Common myeloid progenitor, CD34-positive (primary cell): ENCODE measurements around the gene WWOX.
A peak's percentile ranks its signal among the peaks of the same experiment; 100 is the strongest.

Experiments used
- CTCF ChIA-PET: fragments of 350-600 bp; sonication (Branson Sonifier 250); formaldehyde crosslinking; loops from one replicate; lab custom pipeline; 2021; ENCODE audit warnings: antibody characterized with exemption; lab: Charles Lee
- POLR2A ChIA-PET: fragments of 350-600 bp; sonication (Branson Sonifier 250); formaldehyde crosslinking; loops from one replicate; lab custom pipeline; 2021; ENCODE audit warnings: antibody characterized with exemption; lab: Charles Lee
- DNase-seq, 3 donors: peaks; one replicate each; pipeline versions ENCODE4 v3.0.0 to v3.0.0-alpha.2; 2013
- H3K27ac ChIP-seq, 2 experiments: 1 replicate in 1 of 2; 2 replicates in 1 of 2; pipeline ENCODE4 v1.7.0; 2013; ENCODE audit warnings: inconsistent platforms in 2 of 2, low read length in 2 of 2, mild to moderate bottlenecking in 2 of 2, low read depth in 1 of 2, moderate library complexity in 1 of 2; ENCODE audit not compliant: severe bottlenecking in 2 of 2, insufficient read depth in 1 of 2, poor library complexity in 1 of 2
- H3K27me3 ChIP-seq, 5 experiments: replicated peaks in 2 of 5; 1 replicate in 3 of 5; 2 replicates in 2 of 5; pipeline versions ENCODE4 v1.6.1 to v1.7.0; 2013; ENCODE audit warnings: low read length in 4 of 5, mild to moderate bottlenecking in 2 of 5, moderate library complexity in 2 of 5, inconsistent platforms in 1 of 5; ENCODE audit not compliant: insufficient read depth in 5 of 5, control insufficient read depth in 4 of 5
- H3K36me3 ChIP-seq, 4 experiments: 1 replicate in 2 of 4; 2 replicates in 2 of 4; pipeline versions ENCODE4 v1.6.1 to v1.7.0; 2013; ENCODE audit warnings: low read length in 3 of 4, control low read depth in 1 of 4, mild to moderate bottlenecking in 1 of 4; ENCODE audit not compliant: control insufficient read depth in 4 of 4, insufficient read depth in 4 of 4
- H3K4me1 ChIP-seq, 4 experiments: 1 replicate in 3 of 4; 2 replicates in 1 of 4; pipeline versions ENCODE4 v1.6.1 to v1.7.1; 2013; ENCODE audit warnings: low read length in 3 of 4, mild to moderate bottlenecking in 3 of 4, control low read depth in 1 of 4, inconsistent platforms in 1 of 4, moderate library complexity in 1 of 4; ENCODE audit not compliant: control insufficient read depth in 4 of 4, insufficient read depth in 4 of 4; ENCODE audit errors: control extremely low read depth in 1 of 4
- H3K4me3 ChIP-seq, 7 experiments: 1 replicate in 4 of 7; 2 replicates in 3 of 7; pipeline versions ENCODE4 v1.5.1 to v1.7.0; 2013; ENCODE audit warnings: mild to moderate bottlenecking in 7 of 7, low read length in 6 of 7, moderate library complexity in 6 of 7, inconsistent platforms in 2 of 7, low read depth in 2 of 7, control low read depth in 1 of 7; ENCODE audit not compliant: insufficient read depth in 4 of 7, control insufficient read depth in 1 of 7; ENCODE audit errors: extremely low read depth in 1 of 7
- H3K9me3 ChIP-seq, 5 experiments: 1 replicate in 4 of 5; 2 replicates in 1 of 5; pipeline versions ENCODE4 v1.6.1 to v1.7.1; 2013; ENCODE audit warnings: low read length in 4 of 5, mild to moderate bottlenecking in 2 of 5, inconsistent platforms in 1 of 5, low read depth in 1 of 5, moderate library complexity in 1 of 5; ENCODE audit not compliant: control insufficient read depth in 4 of 5, insufficient read depth in 2 of 5; ENCODE audit errors: control extremely low read depth in 1 of 5
- WGBS: methylation state at CpG from one replicate; pipeline ENCODE4 v1.1.5; 2013; ENCODE audit not compliant: insufficient coverage; 5-methylcytosine and 5-hydroxymethylcytosine counted together

WWOX gene

GRCh38 chr16:78988361-78988969 is 889.0 kb downstream of the WWOX start:
- 87% methylated on average over 7 of the region's 9 CpGs for WGBS
- POLR2A ChIA-PET, result interaction anchor here (0.6 to 1.0 kb wide), 2 partner anchors 13 to 214 kb away, joined by 3 to 4 read pairs; no protein-coding TSS in a partner anchor
- H3K4me3 ChIP-seq, result no peak overlapping the region
- no peaks in the 10 kb centered on the region for H3K27me3 ChIP-seq
- H3K4me1 ChIP-seq, result peaks cover 0 to 2% (median 0%) of the 10 kb centered on the region in 4 experiments
- DNase-seq, result no peak
- CTCF ChIA-PET, result no interaction called here
- no peaks in the 10 kb centered on the region for H3K9me3 ChIP-seq
- H3K27ac ChIP-seq, result no peak overlapping the region
- H3K36me3 ChIP-seq, result no peaks in the 10 kb centered on the region

GRCh38 chr16:78990309-78990701 is 890.9 kb downstream of the WWOX start:
- WGBS, result 95% methylated on average over 4 of the region's 5 CpGs
- Histone ChIP-seq H3K4me1 (no peaks in the 10 kb centered on the region), H3K36me3 (no peaks in the 10 kb centered on the region), H3K4me3 (no peak overlapping the region), H3K27me3 (no peaks in the 10 kb centered on the region), H3K9me3 (no peaks in the 10 kb centered on the region), H3K27ac (no peak overlapping the region)
- no peak for DNase-seq
- CTCF ChIA-PET, result interaction anchor here (1.1 kb wide), 1 partner anchor 54 kb away, joined by 3 read pairs; no protein-coding TSS in a partner anchor
- POLR2A ChIA-PET, result interaction anchor here (0.6 kb wide), 1 partner anchor 508 kb away, joined by 5 read pairs; no protein-coding TSS in a partner anchor

GRCh38 chr16:78992001-78992400 is 892.5 kb downstream of the WWOX start:
- Histone ChIP-seq H3K9me3 (no peaks in the 10 kb centered on the region), H3K4me3 (no peak overlapping the region), H3K27me3 (no peaks in the 10 kb centered on the region), H3K36me3 (no peaks in the 10 kb centered on the region), H3K4me1 (no peaks in the 10 kb centered on the region), H3K27ac (no peak overlapping the region)
- WGBS, result 75% methylated on average over 4 of the region's 6 CpGs
- no peak for DNase-seq
- ChIA-PET CTCF (no interaction called here), POLR2A (no interaction called here)

GRCh38 chr16:78993346-78993745 is 893.9 kb downstream of the WWOX start:
- CTCF ChIA-PET, result no interaction called here
- Histone ChIP-seq H3K4me1 (no peaks in the 10 kb centered on the region), H3K36me3 (no peaks in the 10 kb centered on the region), H3K27me3 (no peaks in the 10 kb centered on the region), H3K4me3 (no peak overlapping the region), H3K9me3 (no peaks in the 10 kb centered on the region), H3K27ac (no peak overlapping the region)
- POLR2A ChIA-PET, result no interaction called here
- 86% methylated on average over 11 of the region's 12 CpGs for WGBS
- DNase-seq, result peak in 1 of 3 donors; percentile 8

DNA sequence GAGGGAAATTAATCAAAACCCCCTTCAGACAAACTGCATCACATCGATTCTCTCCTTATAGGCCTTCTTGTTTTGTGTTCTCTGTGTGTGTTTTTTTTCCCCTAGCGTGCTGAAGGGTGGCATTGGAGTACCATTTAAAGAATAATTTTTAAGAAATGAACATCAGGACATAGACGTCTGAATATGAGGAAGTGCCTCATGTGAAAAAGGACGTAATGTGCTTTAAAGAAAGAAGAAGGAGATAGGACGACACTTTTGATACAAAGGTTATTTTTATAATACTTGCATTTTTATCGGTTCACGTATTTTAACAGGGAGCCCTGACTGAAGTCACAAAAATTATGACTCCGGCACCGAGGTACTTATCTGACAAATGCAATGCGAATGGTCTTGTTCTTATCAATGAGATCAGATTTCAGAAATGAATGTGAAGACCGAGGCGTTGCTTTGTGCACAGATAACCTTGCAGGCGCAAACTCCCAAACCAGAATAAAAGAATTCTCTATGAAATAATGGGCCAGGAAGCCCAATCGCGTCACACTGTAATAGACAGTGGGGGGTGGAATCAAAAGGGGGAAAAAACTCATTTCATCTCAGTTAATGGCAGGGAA is 894.8 kb downstream of the WWOX start:
- no peaks in the 10 kb centered on the region for H3K27me3 ChIP-seq
- POLR2A ChIA-PET, result no interaction called here
- no peak overlapping the region for H3K4me3 ChIP-seq
- H3K9me3 ChIP-seq, result no peaks in the 10 kb centered on the region
- no peaks in the 10 kb centered on the region for H3K36me3 ChIP-seq
- CTCF ChIA-PET, result no interaction called here
- no peak overlapping the region for H3K27ac ChIP-seq
- no peak for DNase-seq
- no peaks in the 10 kb centered on the region for H3K4me1 ChIP-seq
- WGBS, result 86% methylated on average over 8 of the region's 15 CpGs

DNA sequence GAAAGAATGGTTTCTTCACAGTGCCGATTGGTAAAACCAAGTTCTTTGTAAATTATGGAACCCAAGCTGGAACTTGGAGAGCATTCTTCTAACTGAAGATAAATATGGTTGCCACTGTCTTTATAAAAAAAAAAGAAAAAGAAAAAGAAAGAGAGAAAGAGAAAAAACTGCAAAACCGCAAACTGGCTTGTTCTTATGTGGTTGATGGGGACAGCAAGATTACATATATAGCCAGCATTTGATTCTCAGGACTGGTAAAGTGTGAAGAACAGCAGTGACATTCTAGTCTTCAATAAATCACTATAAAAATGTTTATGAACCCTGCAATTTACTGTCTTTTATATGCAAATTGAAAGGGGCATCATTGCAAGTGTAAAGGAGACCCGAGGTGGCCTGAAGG is 896.0 kb downstream of the WWOX start:
- H3K27me3 ChIP-seq, result no peaks in the 10 kb centered on the region
- no peak overlapping the region for H3K4me3 ChIP-seq
- no peaks in the 10 kb centered on the region for H3K9me3 ChIP-seq
- no peaks in the 10 kb centered on the region for H3K36me3 ChIP-seq
- DNase-seq, result no peak
- CTCF ChIA-PET, result interaction anchor here (0.9 kb wide), 1 partner anchor 368 kb away, joined by 3 read pairs; no protein-coding TSS in a partner anchor
- WGBS, result 83% methylated on average over 2 of the region's 3 CpGs
- POLR2A ChIA-PET, result no interaction called here
- no peak overlapping the region for H3K27ac ChIP-seq
- no peaks in the 10 kb centered on the region for H3K4me1 ChIP-seq

GRCh38 chr16:78996790-78997189 is 897.3 kb downstream of the WWOX start:
- no peaks in the 10 kb centered on the region for H3K27me3 ChIP-seq
- no peak overlapping the region for H3K27ac ChIP-seq
- no peaks in the 10 kb centered on the region for H3K36me3 ChIP-seq
- no peaks in the 10 kb centered on the region for H3K9me3 ChIP-seq
- ChIA-PET CTCF (no interaction called here), POLR2A (no interaction called here)
- H3K4me3 ChIP-seq, result no peak overlapping the region
- DNase-seq, result no peak
- peaks cover 0 to 4% (median 2%) of the 10 kb centered on the region in 4 experiments for H3K4me1 ChIP-seq
- 96% methylated on average over 12 of the region's 16 CpGs for WGBS
